ENCODE measurements around the gene DHRS12. TPM values are rescaled to one million over a fixed set of nuclear protein-coding genes. Genes with fewer than 3 reads are reported as not detected.

The DHRS12 gene
- total and polyA plus RNA-seq, 2 donors from 2014 or later = 20.4 to 36.1 TPM

- FAIRE-seq = no peak
- intact Hi-C loops (cut with DNase I) = no loop called here
Measured at GRCh38 chr13:51814071-51814470, 10.1 kb upstream of the DHRS12 start.

GRCh38 chr13:51811920-51812451 lies 8.0 kb upstream of the DHRS12 start:
- intact Hi-C loops (cut with DNase I) = no loop called here
- TF ChIP-seq CTCF (IDR thresholded peaks at IDR 0.05; ENCODE audit: borderline replicate concordance, extremely low read depth, insufficient read depth) = no peak
- no peak overlapping the region for H3K4me3 ChIP-seq (ENCODE audit: low read length in 3 of 3)
- no peaks in the 10 kb centered on the region for H3K36me3 ChIP-seq (ENCODE audit: control insufficient read depth in 2 of 3, insufficient read depth in 3 of 3, low read length in 3 of 3)
- FAIRE-seq (no peak), DNase-seq (peak in 1 of 5 donors; percentile 31)
- peaks cover 0 to 8% (median 5%) of the 10 kb centered on the region in 3 donors for H3K4me1 ChIP-seq (ENCODE audit: control insufficient read depth in 2 of 3, insufficient read depth in 2 of 3, low read depth in 1 of 3, low read length in 3 of 3)
- no peaks in the 10 kb centered on the region for H3K27me3 ChIP-seq (ENCODE audit: control insufficient read depth, insufficient read depth, low read length)
- no peak overlapping the region for H3K27ac ChIP-seq (ENCODE audit: low read depth in 2 of 2, low read length in 2 of 2)
- no peaks in the 10 kb centered on the region for H3K9me3 ChIP-seq (ENCODE audit: control insufficient read depth in 2 of 3, insufficient read depth in 1 of 3, low read length in 3 of 3)
- H3K9ac ChIP-seq (ENCODE audit: low read length in 3 of 3) = no peak overlapping the region

More at GRCh38 chr13:51814071-51814470, 10.1 kb upstream of the DHRS12 start:
- Histone ChIP-seq H3K4me3 (ENCODE audit: low read length in 3 of 3) (no peak overlapping the region), H3K9ac (ENCODE audit: low read length in 3 of 3) (no peak overlapping the region), H3K36me3 (ENCODE audit: control insufficient read depth in 2 of 3, insufficient read depth in 3 of 3, low read length in 3 of 3) (no peaks in the 10 kb centered on the region), H3K27ac (ENCODE audit: low read depth in 2 of 2, low read length in 2 of 2) (no peak overlapping the region), H3K4me1 (ENCODE audit: control insufficient read depth in 2 of 3, insufficient read depth in 2 of 3, low read depth in 1 of 3, low read length in 3 of 3) (peaks cover 0 to 8% (median 5%) of the 10 kb centered on the region in 3 donors), H3K9me3 (ENCODE audit: control insufficient read depth in 2 of 3, insufficient read depth in 1 of 3, low read length in 3 of 3) (no peaks in the 10 kb centered on the region), H3K27me3 (ENCODE audit: control insufficient read depth, insufficient read depth, low read length) (no peaks in the 10 kb centered on the region)
- no peak for TF ChIP-seq CTCF (IDR thresholded peaks at IDR 0.05; ENCODE audit: borderline replicate concordance, extremely low read depth, insufficient read depth)
- no peak for DNase-seq

- no peak overlapping the region for H3K27ac ChIP-seq (ENCODE audit: low read depth in 2 of 2, low read length in 2 of 2)
- FAIRE-seq (no peak), DNase-seq (peak in 1 of 5 donors; percentile 25)
- H3K27me3 ChIP-seq (ENCODE audit: control insufficient read depth, insufficient read depth, low read length) = no peaks in the 10 kb centered on the region
- intact Hi-C loops (cut with DNase I) = no loop called here
- H3K9me3 ChIP-seq (ENCODE audit: control insufficient read depth in 2 of 3, insufficient read depth in 1 of 3, low read length in 3 of 3) = no peaks in the 10 kb centered on the region
- no peaks in the 10 kb centered on the region for H3K36me3 ChIP-seq (ENCODE audit: control insufficient read depth in 2 of 3, insufficient read depth in 3 of 3, low read length in 3 of 3)
- H3K4me3 ChIP-seq (ENCODE audit: low read length in 3 of 3) = no peak overlapping the region
- TF ChIP-seq CTCF (IDR thresholded peaks at IDR 0.05; ENCODE audit: borderline replicate concordance, extremely low read depth, insufficient read depth) = no peak
- H3K9ac ChIP-seq (ENCODE audit: low read length in 3 of 3) = no peak overlapping the region
- H3K4me1 ChIP-seq (ENCODE audit: control insufficient read depth in 2 of 3, insufficient read depth in 2 of 3, low read depth in 1 of 3, low read length in 3 of 3) = peaks cover 0 to 11% (median 8%) of the 10 kb centered on the region in 3 donors
Measured at GRCh38 chr13:51811046-51811445, 7.1 kb upstream of the DHRS12 start.

- H3K4me3 ChIP-seq (ENCODE audit: low read length in 3 of 3) = no peak overlapping the region
- H3K9ac ChIP-seq (ENCODE audit: low read length in 3 of 3) = no peak overlapping the region
- no peak for DNase-seq
- no peaks in the 10 kb centered on the region for H3K9me3 ChIP-seq (ENCODE audit: control insufficient read depth in 2 of 3, insufficient read depth in 1 of 3, low read length in 3 of 3)
- H3K36me3 ChIP-seq (ENCODE audit: control insufficient read depth in 2 of 3, insufficient read depth in 3 of 3, low read length in 3 of 3) = no peaks in the 10 kb centered on the region
- FAIRE-seq = no peak
- peaks cover 0 to 13% (median 7%) of the 10 kb centered on the region in 3 donors for H3K4me1 ChIP-seq (ENCODE audit: control insufficient read depth in 2 of 3, insufficient read depth in 2 of 3, low read depth in 1 of 3, low read length in 3 of 3)
- intact Hi-C loops (cut with DNase I) = no loop called here
- H3K27ac ChIP-seq (ENCODE audit: low read depth in 2 of 2, low read length in 2 of 2) = no peak overlapping the region
- TF ChIP-seq CTCF (IDR thresholded peaks at IDR 0.05; ENCODE audit: borderline replicate concordance, extremely low read depth, insufficient read depth) = no peak
- no peaks in the 10 kb centered on the region for H3K27me3 ChIP-seq (ENCODE audit: control insufficient read depth, insufficient read depth, low read length)
Measured at GRCh38 chr13:51808811-51809210, 4.8 kb upstream of the DHRS12 start.

Data from kidney (tissue), 14 donors.